Thoracic aorta (tissue), 2 donors: ENCODE measurements around the gene RHOJ. TPM values are rescaled to one million over a fixed set of nuclear protein-coding genes. Genes with fewer than 3 reads are reported as not detected.

Experiments used
- ATAC-seq: fragments of 150-250 bp; one replicate; pipeline ENCODE4 v1.8.0; 2017; ENCODE audit warnings: low read depth; ENCODE audit not compliant: insufficient number of reproducible peaks, low FRiP score
- DNase-seq: peaks from one replicate; pipeline ENCODE4 v3.0.0-alpha.2; 2020; ENCODE audit warnings: low spot score
- H3K27ac ChIP-seq, 2 donors: fragments of 200-600 bp; sonication (generic); 1 replicate in 1 of 2; 2 replicates in 1 of 2; pipeline ENCODE4 v1.5.1; 2016; ENCODE audit warnings: mild to moderate bottlenecking in 2 of 2, moderate library complexity in 2 of 2
- H3K27me3 ChIP-seq: fragments of 200-600 bp; sonication (generic); replicated peaks from 2 replicates; pipeline ENCODE4 v1.6.0; 2016; ENCODE audit warnings: mild to moderate bottlenecking; ENCODE audit not compliant: insufficient read depth
- H3K36me3 ChIP-seq: fragments of 200-600 bp; sonication (generic); one replicate; pipeline ENCODE4 v1.5.1; 2016
- H3K4me1 ChIP-seq, 2 donors: fragments of 200-600 bp; sonication (generic); 1 replicate in 1 of 2; 2 replicates in 1 of 2; pipeline versions ENCODE4 v1.5.1 to v1.6.0; 2016; ENCODE audit warnings: low read depth in 2 of 2, mild to moderate bottlenecking in 1 of 2; ENCODE audit not compliant: control insufficient read depth in 1 of 2
- H3K4me3 ChIP-seq: fragments of 200-600 bp; sonication (generic); 2 replicates; pipeline ENCODE4 v1.5.1; 2016; ENCODE audit warnings: mild to moderate bottlenecking
- H3K9me3 ChIP-seq: fragments of 200-600 bp; sonication (generic); 2 replicates; pipeline ENCODE4 v1.5.1; 2016
- total RNA-seq, 2 donors: library from RNA; depleted of rRNA; stranded (reverse); fragments of >200 nt; gene quantifications; one replicate each; pipeline versions ENCODE4 v1.1.0 to v1.2.3, GENCODE V29; 2016
- TF ChIP-seq, protein P1 (sequence below): fragments of 200-600 bp; sonication (generic); IDR thresholded peaks from one replicate; pipeline ENCODE4 v1.5.1; 2019; ENCODE audit warnings: antibody characterized with exemption

RHOJ gene
- total RNA-seq, 2 donors from 2014 or later, result 7.6 to 23.4 TPM

DNA sequence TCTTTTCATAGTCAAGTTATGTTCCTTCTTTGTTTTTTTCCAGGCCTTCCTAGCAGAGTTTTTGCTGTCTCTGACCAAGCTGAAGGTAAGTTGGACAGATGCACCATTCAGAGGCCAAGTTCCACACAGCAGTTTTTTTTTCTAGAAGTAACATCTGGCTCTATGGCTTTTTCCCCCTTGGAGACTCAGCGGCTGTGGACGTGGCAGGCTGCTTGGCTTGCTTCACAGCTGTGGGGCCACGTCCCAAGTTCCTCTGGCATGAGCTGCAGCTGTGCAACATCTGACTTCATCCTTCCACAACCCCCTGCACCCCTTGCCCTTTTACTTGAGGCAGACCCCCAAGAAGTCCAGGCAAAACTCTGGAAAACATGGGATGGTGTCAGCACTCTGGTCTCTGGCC lies 24.2 kb upstream of the RHOJ start:
- TF ChIP-seq, protein P1, sequence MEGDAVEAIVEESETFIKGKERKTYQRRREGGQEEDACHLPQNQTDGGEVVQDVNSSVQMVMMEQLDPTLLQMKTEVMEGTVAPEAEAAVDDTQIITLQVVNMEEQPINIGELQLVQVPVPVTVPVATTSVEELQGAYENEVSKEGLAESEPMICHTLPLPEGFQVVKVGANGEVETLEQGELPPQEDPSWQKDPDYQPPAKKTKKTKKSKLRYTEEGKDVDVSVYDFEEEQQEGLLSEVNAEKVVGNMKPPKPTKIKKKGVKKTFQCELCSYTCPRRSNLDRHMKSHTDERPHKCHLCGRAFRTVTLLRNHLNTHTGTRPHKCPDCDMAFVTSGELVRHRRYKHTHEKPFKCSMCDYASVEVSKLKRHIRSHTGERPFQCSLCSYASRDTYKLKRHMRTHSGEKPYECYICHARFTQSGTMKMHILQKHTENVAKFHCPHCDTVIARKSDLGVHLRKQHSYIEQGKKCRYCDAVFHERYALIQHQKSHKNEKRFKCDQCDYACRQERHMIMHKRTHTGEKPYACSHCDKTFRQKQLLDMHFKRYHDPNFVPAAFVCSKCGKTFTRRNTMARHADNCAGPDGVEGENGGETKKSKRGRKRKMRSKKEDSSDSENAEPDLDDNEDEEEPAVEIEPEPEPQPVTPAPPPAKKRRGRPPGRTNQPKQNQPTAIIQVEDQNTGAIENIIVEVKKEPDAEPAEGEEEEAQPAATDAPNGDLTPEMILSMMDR, result no peak
- no peaks in the 10 kb centered on the region for H3K9me3 ChIP-seq
- ATAC-seq (no peak), DNase-seq (no peak)
- peaks cover under 1 to 21% of the 10 kb centered on the region in 2 donors for H3K4me1 ChIP-seq
- H3K27me3 ChIP-seq, result no peaks in the 10 kb centered on the region
- H3K36me3 ChIP-seq, result no peaks in the 10 kb centered on the region
- no peak overlapping the region for H3K4me3 ChIP-seq
- no peak overlapping the region for H3K27ac ChIP-seq

DNA sequence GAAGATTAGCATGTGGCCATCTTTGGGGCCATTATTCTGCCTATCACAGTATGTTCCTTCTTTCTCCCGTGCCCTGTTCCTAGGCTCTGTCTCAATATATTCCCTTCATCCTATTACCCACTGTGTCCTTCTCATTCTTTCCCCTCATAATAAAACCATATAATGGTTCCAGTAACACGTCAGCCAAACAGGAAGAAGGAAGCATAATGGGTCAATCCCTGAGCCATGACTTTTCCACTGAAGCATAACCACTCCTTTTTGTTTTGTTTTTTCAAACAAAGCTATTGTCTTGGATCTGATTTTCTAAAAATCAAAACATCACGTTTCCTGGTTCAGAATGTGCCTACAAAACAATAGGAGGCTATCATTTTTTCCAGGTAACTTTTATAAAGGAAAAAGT lies 21.3 kb upstream of the RHOJ start:
- ATAC-seq (no peak), DNase-seq (no peak)
- Histone ChIP-seq H3K4me1 (peaks cover 0 to 19% of the 10 kb centered on the region in 2 donors), H3K9me3 (no peaks in the 10 kb centered on the region), H3K36me3 (no peaks in the 10 kb centered on the region), H3K27ac (no peak overlapping the region), H3K4me3 (no peak overlapping the region), H3K27me3 (no peaks in the 10 kb centered on the region)
- TF ChIP-seq, protein P1, result no peak

DNA sequence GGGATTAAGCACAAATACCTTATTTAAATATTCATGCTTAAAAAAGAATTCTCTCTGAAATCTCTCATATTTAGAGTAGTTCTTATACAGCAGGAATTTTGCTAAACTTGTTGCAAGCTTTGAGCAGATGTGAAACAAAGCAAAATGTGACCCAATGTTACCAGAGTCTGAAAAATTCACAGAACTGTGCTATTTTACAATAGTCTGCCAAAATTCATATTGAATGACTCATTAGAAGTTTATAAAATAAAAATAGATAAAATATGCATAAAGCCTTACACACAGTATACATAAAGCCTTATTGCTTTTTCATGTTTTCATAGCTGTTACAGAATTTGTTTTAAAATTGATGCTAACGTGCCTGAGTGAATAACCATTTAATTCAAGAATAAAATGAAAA lies 17.8 kb upstream of the RHOJ start:
- TF ChIP-seq, protein P1, result no peak
- no peaks in the 10 kb centered on the region for H3K4me1 ChIP-seq
- no peak overlapping the region for H3K4me3 ChIP-seq
- H3K36me3 ChIP-seq, result no peaks in the 10 kb centered on the region
- H3K27me3 ChIP-seq, result no peaks in the 10 kb centered on the region
- DNase-seq, result no peak
- H3K9me3 ChIP-seq, result no peaks in the 10 kb centered on the region
- H3K27ac ChIP-seq, result no peak overlapping the region
- ATAC-seq, result no peak

- no peak for DNase-seq
- Histone ChIP-seq H3K27me3 (no peaks in the 10 kb centered on the region), H3K27ac (no peak overlapping the region), H3K36me3 (no peaks in the 10 kb centered on the region), H3K4me3 (no peak overlapping the region), H3K4me1 (no peaks in the 10 kb centered on the region), H3K9me3 (no peaks in the 10 kb centered on the region)
- TF ChIP-seq, protein P1, result no peak
- ATAC-seq, result no peak
Measured at GRCh38 chr14:63191211-63191610, 13.0 kb upstream of the RHOJ start.

DNA sequence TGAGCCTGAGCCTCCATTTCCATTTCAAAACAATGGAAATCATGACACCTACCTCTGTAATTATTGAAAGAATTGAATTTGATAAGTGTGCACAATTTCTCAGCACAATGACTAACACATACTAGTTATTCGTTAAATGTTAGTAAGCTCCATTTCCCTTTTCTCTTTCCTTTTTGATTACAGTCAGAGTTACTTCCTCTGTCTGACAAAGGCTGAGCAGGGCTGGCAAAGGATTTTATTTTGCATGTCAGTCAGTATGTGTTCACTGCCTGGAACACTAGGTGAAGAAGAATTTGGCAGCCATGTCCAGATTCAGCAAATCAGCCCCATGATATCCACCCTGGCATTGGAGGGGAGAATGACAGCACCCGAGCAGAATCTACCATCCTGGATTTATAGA lies 12.2 kb upstream of the RHOJ start:
- no peaks in the 10 kb centered on the region for H3K27me3 ChIP-seq
- ATAC-seq (no peak), DNase-seq (no peak)
- TF ChIP-seq, protein P1, result no peak
- no peaks in the 10 kb centered on the region for H3K4me1 ChIP-seq
- H3K27ac ChIP-seq, result no peak overlapping the region
- no peak overlapping the region for H3K4me3 ChIP-seq
- no peaks in the 10 kb centered on the region for H3K36me3 ChIP-seq
- no peaks in the 10 kb centered on the region for H3K9me3 ChIP-seq
